GM18858 (cell line): ENCODE data around the gene CHRM3.

Experiments
- ATAC-seq: cut with Tn5 transposase; IDR thresholded peaks from one replicate; pipeline ENCODE4 v1.9.1; 2021; ENCODE audit not compliant: unreplicated experiment

Gene CHRM3

GRCh38 chr1:239394107-239394506, 7.7 kb downstream of the CHRM3 start:
- ATAC-seq: no peak

- ATAC-seq: no peak
Measured at GRCh38 chr1:239413916-239414315, 27.5 kb downstream of the CHRM3 start.

- no peak for ATAC-seq
Measured at GRCh38 chr1:239417221-239417620, 30.9 kb downstream of the CHRM3 start.

- ATAC-seq: no peak
Measured at GRCh38 chr1:239417986-239418640, 31.7 kb downstream of the CHRM3 start.

GRCh38 chr1:239418681-239419080, 32.3 kb downstream of the CHRM3 start:
- ATAC-seq: no peak

- ATAC-seq: no peak
Measured at GRCh38 chr1:239421811-239422210, 35.4 kb downstream of the CHRM3 start.

GRCh38 chr1:239422818-239423217, 36.5 kb downstream of the CHRM3 start:
- ATAC-seq: no peak

GRCh38 chr1:239426821-239427475, 40.6 kb downstream of the CHRM3 start:
- ATAC-seq: no peak

GRCh38 chr1:239427712-239428111, 41.3 kb downstream of the CHRM3 start:
- no peak for ATAC-seq

GRCh38 chr1:239428120-239428710, 41.8 kb downstream of the CHRM3 start:
- no peak for ATAC-seq

- ATAC-seq: no peak
Measured at GRCh38 chr1:239429163-239429562, 42.8 kb downstream of the CHRM3 start.

GRCh38 chr1:239432255-239432654, 45.9 kb downstream of the CHRM3 start:
- ATAC-seq: no peak

- ATAC-seq: no peak
Measured at GRCh38 chr1:239434181-239434580, 47.8 kb downstream of the CHRM3 start.
